Adrenal gland (tissue), 12 donors: ENCODE results near the gene SOX4. TPM values are rescaled to one million over a fixed set of nuclear protein-coding genes. Genes with fewer than 3 reads are reported as not detected.

Source experiments
- DNase-seq, 7 donors: peaks; one replicate each; pipeline ENCODE4 v3.0.0-alpha.2; 2019 to 2020
- H3K27ac ChIP-seq, 5 donors: fragments of 200-600 bp; sonication (generic) in 4 of 5; 1 replicate in 3 of 5; 2 replicates in 2 of 5; pipeline versions ENCODE4 v1.5.1 to v1.8.0; 2016 to 2020; ENCODE audit warnings: mild to moderate bottlenecking in 1 of 5
- H3K27me3 ChIP-seq: fragments of 200-600 bp; 2 replicates; pipeline ENCODE4 v1.8.0; 2021
- H3K36me3 ChIP-seq, 2 donors: fragments of 200-600 bp; replicated peaks in 1 of 2; 1 replicate in 1 of 2; 2 replicates in 1 of 2; pipeline versions ENCODE4 v1.5.1 to v1.8.0; 2018 to 2022
- H3K4me1 ChIP-seq, 2 donors: fragments of 200-600 bp; replicated peaks in 1 of 2; 1 replicate in 1 of 2; 2 replicates in 1 of 2; pipeline versions ENCODE4 v1.5.1 to v1.8.0; 2018 to 2021
- H3K4me3 ChIP-seq, 4 donors: fragments of 200-600 bp; sonication (generic) in 3 of 4; one replicate each; pipeline ENCODE4 v1.5.1; 2016 to 2018
- H3K9me3 ChIP-seq, 3 donors: fragments of 200-600 bp; sonication (generic) in 1 of 3; replicated peaks in 1 of 3; 1 replicate in 2 of 3; 2 replicates in 1 of 3; pipeline versions ENCODE4 v1.5.1 to v1.8.0; 2016 to 2021
- CTCF ChIP-seq, 6 experiments: fragments of 450-650 bp in 4 of 6; fragments of 200-600 bp in 2 of 6; sonication (generic) in 1 of 6; IDR thresholded peaks; 1 replicate in 5 of 6; 2 replicates in 1 of 6; pipeline versions ENCODE4 v1.5.1 to v1.8.0; 2016 to 2021; ENCODE audit warnings: antibody characterized with exemption in 6 of 6, mild to moderate bottlenecking in 2 of 6, moderate library complexity in 1 of 6
- POLR2A ChIP-seq, 2 donors: fragments of 450-650 bp; IDR thresholded peaks; one replicate each; pipeline ENCODE4 v1.6.1; 2017; ENCODE audit warnings: antibody characterized with exemption in 2 of 2, mild to moderate bottlenecking in 2 of 2, moderate library complexity in 1 of 2
- WGBS, 4 donors: extraction: QIAGEN DNeasy Blood & Tissue Kit in 2 of 4; methylation state at CpG; one replicate each; pipeline versions ENCODE4 v1.1.5 to v1.1.7; 2013 to 2017; 5-methylcytosine and 5-hydroxymethylcytosine counted together
- intact Hi-C, 2 donors: fragments of 100-400 bp; cut with DNase I; formaldehyde crosslinking; loops; one replicate each; pipeline versions ENCODE4 v1.14.1 to v1.15.0; 2022 to 2023
- polyA plus RNA-seq, 3 donors: library from polyadenylated mRNA; stranded (reverse); fragments of 200-250 nt in 2 of 3; fragments of 350-450 nt in 1 of 3; fragmentation: Illumina TruSeq in 1 of 3; extraction: RNeasy Lipid Tissue Mini Kit (QIAGEN cat#74804) in 1 of 3; gene quantifications; one replicate each; pipeline ENCODE4 v1.2.3, GENCODE V29; 2013 to 2014
- total RNA-seq, 9 donors: library from RNA; depleted of rRNA in 4 of 9; stranded (reverse); fragments of >200 nt in 4 of 9; fragments of 120-200 nt in 1 of 9; fragmentation: NEBNext Ultra II Directional in 1 of 9; extraction: Animal tissue kit (Norgen Biotek cat#: 25700) in 1 of 9; gene quantifications; one replicate each; pipeline versions ENCODE4 v1.1.0 to v1.2.4, GENCODE V29; 2013 to 2023
- donor health status: healthy with polysubstance abuse.
- donor health status: Bipolar disorder and iron deficiency.
- donor health status: DM: yes; HTN: yes; CAD: no.
- donor health status: DM: no; HTN: no; CAD: no.
- donor health status: DM: no; HTN: no; CAD: no.
- donor health status: DM: yes; HTN: yes; CAD: no.

SOX4 gene
- total and polyA plus RNA-seq, 12 donors: 1.6 to 12.8 (median 6.6) TPM

GRCh38 chr6:21628160-21628559, 34.6 kb downstream of the SOX4 start:
- intact Hi-C loops: no loop called here
- H3K4me1 ChIP-seq: no peaks in the 10 kb centered on the region
- WGBS, 4 donors: 68 to 86% (median 75%) methylated on average over 4 of the region's 4 CpGs
- H3K27me3 ChIP-seq: no peaks in the 10 kb centered on the region
- no peak overlapping the region for H3K4me3 ChIP-seq
- no peak for DNase-seq
- H3K9me3 ChIP-seq: no peaks in the 10 kb centered on the region
- H3K36me3 ChIP-seq: no peaks in the 10 kb centered on the region
- TF ChIP-seq CTCF (IDR thresholded peaks at IDR 0.05) (no peak), POLR2A (IDR thresholded peaks at IDR 0.05) (no peak)
- H3K27ac ChIP-seq: no peak overlapping the region

GRCh38 chr6:21633511-21634109, 40.1 kb downstream of the SOX4 start:
- Histone ChIP-seq H3K9me3 (no peaks in the 10 kb centered on the region), H3K27ac (no peak overlapping the region), H3K27me3 (no peaks in the 10 kb centered on the region), H3K4me1 (no peaks in the 10 kb centered on the region), H3K4me3 (no peak overlapping the region), H3K36me3 (no peaks in the 10 kb centered on the region)
- no peak for TF ChIP-seq POLR2A (IDR thresholded peaks at IDR 0.05)
- TF ChIP-seq CTCF (IDR thresholded peaks at IDR 0.05): no peak
- intact Hi-C loops: no loop called here
- DNase-seq: no peak
- 90 to 95% (median 92%) methylated on average over 9 of the region's 9 CpGs for WGBS, 4 donors

- peak in 3 of 7 donors; percentile 9 to 19 (median 11) for DNase-seq
- no peak overlapping the region for H3K4me3 ChIP-seq
- H3K27ac ChIP-seq: no peak overlapping the region
- H3K27me3 ChIP-seq: no peaks in the 10 kb centered on the region
- intact Hi-C loops: no loop called here
- no peaks in the 10 kb centered on the region for H3K36me3 ChIP-seq
- no peaks in the 10 kb centered on the region for H3K9me3 ChIP-seq
- no peaks in the 10 kb centered on the region for H3K4me1 ChIP-seq
- 34 to 46% (median 41%) methylated on average over 4 of the region's 4 CpGs for WGBS, 4 donors
- TF ChIP-seq POLR2A (IDR thresholded peaks at IDR 0.05) (no peak), CTCF (IDR thresholded peaks at IDR 0.05) (no peak)
Measured at GRCh38 chr6:21634582-21634981, 41.0 kb downstream of the SOX4 start.

- no peak for DNase-seq
- no peak overlapping the region for H3K27ac ChIP-seq
Measured at GRCh38 chr6:21636876-21637275, 43.3 kb downstream of the SOX4 start.

More at GRCh38 chr6:21636876-21637275, 43.3 kb downstream of the SOX4 start:
- TF ChIP-seq CTCF (IDR thresholded peaks at IDR 0.05) (no peak), POLR2A (IDR thresholded peaks at IDR 0.05) (no peak)
- intact Hi-C loops: no loop called here
- Histone ChIP-seq H3K9me3 (no peaks in the 10 kb centered on the region), H3K27me3 (no peaks in the 10 kb centered on the region), H3K4me3 (no peak overlapping the region), H3K4me1 (no peaks in the 10 kb centered on the region), H3K36me3 (no peaks in the 10 kb centered on the region)
